Fibroblast of the aortic adventitia (primary cell): ENCODE results near the gene SERINC2. TPM values are rescaled to one million over a fixed set of nuclear protein-coding genes. Genes with fewer than 3 reads are reported as not detected.

Source experiments
- DNase-seq: peaks from one replicate; pipeline ENCODE4 v3.0.0-alpha.2; 2010; ENCODE audit warnings: low read depth
- H3K4me3 ChIP-seq: 2 replicates; pipeline ENCODE4 v1.5.1; 2011; ENCODE audit warnings: low read depth, mild to moderate bottlenecking, control low read depth, low read length, moderate library complexity
- total RNA-seq: library from RNA; depleted of rRNA; stranded (reverse); fragments of >200 nt; gene quantifications from 2 replicates; pipeline ENCODE4 v1.2.3, GENCODE V29; 2012; ENCODE audit warnings: low replicate concordance
- TF ChIP-seq, protein P1 (sequence below): IDR thresholded peaks from 2 replicates; pipeline ENCODE4 v1.5.1; 2011; ENCODE audit warnings: mild to moderate bottlenecking, low read length, control low read depth, inconsistent platforms; ENCODE audit not compliant: insufficient read depth

Gene SERINC2
- total RNA-seq, 1 donor = 5.4 TPM

DNA sequence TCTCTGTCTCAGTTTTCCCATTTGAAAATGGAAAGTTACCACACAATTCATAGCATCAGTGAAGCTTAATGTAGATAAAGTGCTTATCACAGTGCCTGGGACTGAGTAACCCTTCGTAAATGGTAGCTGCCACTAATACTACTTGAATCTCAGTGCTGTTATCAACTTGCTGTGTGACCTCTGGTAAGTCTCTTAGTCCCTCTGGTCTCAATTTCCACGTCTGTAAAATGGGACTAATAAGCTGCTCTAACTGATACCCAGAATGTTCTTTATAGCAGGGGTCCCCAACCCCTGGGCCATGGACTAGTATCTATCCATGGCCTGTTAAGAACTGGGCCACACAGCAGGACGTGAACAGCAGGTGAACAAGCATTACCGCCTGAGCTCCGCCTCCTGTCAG is 7.7 kb downstream of the SERINC2 start:
- no peak overlapping the region for H3K4me3 ChIP-seq
- no peak for DNase-seq
- TF ChIP-seq, protein P1, sequence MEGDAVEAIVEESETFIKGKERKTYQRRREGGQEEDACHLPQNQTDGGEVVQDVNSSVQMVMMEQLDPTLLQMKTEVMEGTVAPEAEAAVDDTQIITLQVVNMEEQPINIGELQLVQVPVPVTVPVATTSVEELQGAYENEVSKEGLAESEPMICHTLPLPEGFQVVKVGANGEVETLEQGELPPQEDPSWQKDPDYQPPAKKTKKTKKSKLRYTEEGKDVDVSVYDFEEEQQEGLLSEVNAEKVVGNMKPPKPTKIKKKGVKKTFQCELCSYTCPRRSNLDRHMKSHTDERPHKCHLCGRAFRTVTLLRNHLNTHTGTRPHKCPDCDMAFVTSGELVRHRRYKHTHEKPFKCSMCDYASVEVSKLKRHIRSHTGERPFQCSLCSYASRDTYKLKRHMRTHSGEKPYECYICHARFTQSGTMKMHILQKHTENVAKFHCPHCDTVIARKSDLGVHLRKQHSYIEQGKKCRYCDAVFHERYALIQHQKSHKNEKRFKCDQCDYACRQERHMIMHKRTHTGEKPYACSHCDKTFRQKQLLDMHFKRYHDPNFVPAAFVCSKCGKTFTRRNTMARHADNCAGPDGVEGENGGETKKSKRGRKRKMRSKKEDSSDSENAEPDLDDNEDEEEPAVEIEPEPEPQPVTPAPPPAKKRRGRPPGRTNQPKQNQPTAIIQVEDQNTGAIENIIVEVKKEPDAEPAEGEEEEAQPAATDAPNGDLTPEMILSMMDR = no peak

DNA sequence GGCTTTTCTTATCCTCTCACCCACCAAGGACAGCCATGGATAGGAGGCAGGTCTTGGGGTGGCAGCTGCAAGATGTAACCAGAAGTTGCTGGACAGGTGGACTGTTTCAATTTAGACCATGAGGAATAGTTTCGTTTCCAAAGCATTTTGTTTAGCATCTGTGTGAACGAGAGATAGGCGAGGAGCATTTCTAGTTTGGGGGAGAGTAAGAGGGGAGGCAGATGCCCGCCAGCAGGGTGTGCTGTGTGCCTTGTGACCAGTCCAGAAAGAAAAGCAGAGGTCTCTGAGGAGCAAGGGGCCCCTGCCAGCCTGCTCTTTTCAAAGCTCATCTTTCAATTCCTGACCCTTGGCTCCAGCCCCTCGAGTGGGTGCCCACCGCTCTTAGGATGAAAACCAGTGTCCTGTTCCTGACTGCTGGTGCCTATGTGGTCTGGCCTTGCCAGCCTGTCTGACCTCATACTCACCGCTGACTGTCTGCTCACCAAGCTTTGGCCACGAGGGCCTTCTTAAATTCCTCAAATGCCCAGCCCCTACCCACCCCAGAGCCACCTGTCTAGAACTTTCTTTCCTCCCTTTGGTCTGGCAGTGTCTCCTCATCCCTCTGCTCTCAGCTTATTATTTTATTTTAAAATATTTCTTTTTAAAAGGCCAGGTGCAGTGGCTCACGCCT is 8.5 kb downstream of the SERINC2 start:
- DNase-seq = no peak

DNA sequence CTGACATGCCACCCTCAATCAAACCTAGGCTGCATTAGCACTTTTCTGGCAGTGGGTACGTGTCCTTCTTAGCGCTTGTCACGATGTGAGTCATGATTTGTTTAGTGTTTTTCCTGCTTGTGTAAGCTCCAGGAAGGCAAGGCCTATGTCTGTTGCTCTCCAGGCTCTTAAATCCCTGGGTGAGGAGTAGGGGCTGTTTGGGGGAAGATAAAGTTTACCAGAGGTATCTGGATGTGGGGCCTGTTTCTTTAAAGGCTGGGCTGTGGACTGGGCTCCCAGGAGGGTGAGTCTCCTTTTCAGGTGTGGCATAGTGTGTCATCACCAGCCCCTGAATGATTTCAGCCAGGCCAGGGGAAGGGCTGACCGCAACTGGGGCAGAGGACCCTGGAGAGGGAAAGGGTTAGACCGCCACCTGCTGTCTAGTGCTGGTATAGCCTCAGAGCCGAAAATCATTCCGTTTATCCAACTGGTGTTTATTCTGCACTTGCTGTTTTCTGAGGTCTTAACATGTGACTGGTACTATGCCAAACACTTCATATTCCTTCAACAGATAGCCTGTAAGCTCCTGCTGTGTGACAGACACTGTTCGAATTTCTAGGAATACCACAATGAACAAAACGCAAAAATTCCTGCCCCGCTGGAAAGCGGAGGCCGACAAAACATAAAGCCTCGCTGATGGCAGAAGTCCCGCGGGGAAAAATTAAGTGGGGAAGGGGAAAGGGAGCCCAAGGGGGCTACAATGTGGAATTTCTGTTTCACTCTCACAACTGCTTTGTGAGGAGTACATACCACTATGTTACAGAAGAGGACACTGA is 9.7 kb downstream of the SERINC2 start:
- TF ChIP-seq, protein P1 = peak; percentile 98

More for the DNA sequence above, 8.5 kb downstream of the SERINC2 start:
- TF ChIP-seq, protein P1 = peak; percentile 46
- H3K4me3 ChIP-seq = no peak overlapping the region

DNA sequence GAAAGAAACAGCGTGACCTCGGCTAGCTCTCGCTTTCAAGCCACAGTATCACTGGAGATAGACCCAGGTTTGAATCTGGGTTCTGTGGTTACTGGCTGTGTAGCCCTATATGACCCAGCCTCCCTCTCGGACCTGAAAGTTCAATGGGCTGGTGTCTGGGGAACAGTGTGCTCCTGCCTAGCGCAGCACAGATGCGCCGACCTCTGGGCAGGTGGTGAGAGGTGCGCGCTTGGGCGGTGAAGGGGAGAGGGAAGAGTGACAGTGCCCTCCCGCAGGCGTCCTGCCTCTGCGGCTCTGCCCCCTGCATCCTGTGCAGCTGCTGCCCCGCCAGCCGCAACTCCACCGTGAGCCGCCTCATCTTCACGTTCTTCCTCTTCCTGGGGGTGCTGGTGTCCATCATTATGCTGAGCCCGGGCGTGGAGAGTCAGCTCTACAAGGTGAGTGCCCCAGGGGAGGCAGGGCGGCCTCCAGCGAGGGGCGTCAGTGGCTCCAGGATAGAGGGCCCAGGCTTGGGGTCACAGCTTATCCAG is 10.5 kb downstream of the SERINC2 start:
- TF ChIP-seq, protein P1 = no peak
- DNase-seq = no peak

More for the DNA sequence above, 9.7 kb downstream of the SERINC2 start:
- H3K4me3 ChIP-seq = no peak overlapping the region
- peak; percentile 80 for DNase-seq

DNA sequence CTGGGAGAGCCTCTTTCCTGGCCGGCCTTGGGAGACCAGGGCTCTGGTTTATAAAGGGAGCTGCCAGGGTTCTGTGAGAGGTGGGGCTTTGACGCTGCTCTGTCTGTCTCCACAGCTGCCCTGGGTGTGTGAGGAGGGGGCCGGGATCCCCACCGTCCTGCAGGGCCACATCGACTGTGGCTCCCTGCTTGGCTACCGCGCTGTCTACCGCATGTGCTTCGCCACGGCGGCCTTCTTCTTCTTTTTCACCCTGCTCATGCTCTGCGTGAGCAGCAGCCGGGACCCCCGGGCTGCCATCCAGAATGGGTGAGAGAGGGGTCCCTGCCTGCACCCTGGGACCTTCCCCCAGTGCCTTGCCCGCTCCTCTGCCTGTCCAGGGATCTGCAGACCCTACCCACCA is 11.6 kb downstream of the SERINC2 start:
- no peak overlapping the region for H3K4me3 ChIP-seq
- no peak for DNase-seq
- TF ChIP-seq, protein P1 = no peak

More for the DNA sequence above, 10.5 kb downstream of the SERINC2 start:
- H3K4me3 ChIP-seq = no peak overlapping the region

DNA sequence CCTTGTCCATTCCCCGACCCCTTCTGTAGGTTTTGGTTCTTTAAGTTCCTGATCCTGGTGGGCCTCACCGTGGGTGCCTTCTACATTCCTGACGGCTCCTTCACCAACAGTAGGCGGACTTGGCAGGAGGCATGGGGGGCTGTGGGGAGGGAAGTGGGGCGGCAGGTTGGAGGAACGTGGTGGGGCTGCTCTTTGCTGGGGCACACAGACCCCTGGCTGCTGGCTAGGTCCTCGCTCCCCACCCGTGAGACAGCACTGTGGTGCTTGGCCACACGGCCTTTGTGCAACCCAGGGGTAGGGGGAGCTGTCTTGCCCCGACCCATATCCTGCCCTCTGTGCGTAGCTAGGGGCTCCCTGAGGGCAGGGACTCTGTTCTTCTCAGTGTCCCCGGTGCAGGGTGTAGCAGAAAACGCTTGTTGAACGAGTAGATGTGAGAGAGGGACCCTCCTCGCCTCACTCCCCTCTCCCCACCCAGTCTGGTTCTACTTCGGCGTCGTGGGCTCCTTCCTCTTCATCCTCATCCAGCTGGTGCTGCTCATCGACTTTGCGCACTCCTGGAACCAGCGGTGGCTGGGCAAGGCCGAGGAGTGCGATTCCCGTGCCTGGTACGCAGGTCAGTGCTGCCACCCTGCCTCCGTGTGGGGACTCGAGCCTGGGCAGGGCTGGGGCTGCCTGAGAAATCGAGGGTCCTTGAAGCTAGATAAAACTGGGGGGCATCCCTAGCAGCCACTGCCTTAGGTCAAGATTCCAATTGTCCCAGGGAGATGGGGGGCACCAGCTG is 12.5 kb downstream of the SERINC2 start:
- H3K4me3 ChIP-seq = no peak overlapping the region
- TF ChIP-seq, protein P1 = no peak
- DNase-seq = no peak
